Endothelial cell (in vitro differentiated cells): ENCODE data around the gene PLTP. TPM values are rescaled to one million over a fixed set of nuclear protein-coding genes. Genes with fewer than 3 reads are reported as not detected.

Experiments used
- DNase-seq: peaks from one replicate; pipeline ENCODE4 v3.0.0; 2021; ENCODE audit warnings: low spot score
- H3K27ac Mint-ChIP-seq: one replicate; pipeline ENCODE4 v1.8.0; 2021; ENCODE audit warnings: mixed read lengths, inconsistent platforms; ENCODE audit not compliant: unreplicated experiment
- H3K27me3 Mint-ChIP-seq: one replicate; pipeline ENCODE4 v1.8.0; 2021; ENCODE audit warnings: mild to moderate bottlenecking, moderate library complexity, mixed read lengths, inconsistent platforms; ENCODE audit not compliant: unreplicated experiment
- H3K36me3 Mint-ChIP-seq: one replicate; pipeline ENCODE4 v1.8.0; 2021; ENCODE audit warnings: mild to moderate bottlenecking, low read depth, mixed read lengths, inconsistent platforms; ENCODE audit not compliant: unreplicated experiment
- H3K4me1 Mint-ChIP-seq: one replicate; pipeline ENCODE4 v1.8.0; 2021; ENCODE audit warnings: mild to moderate bottlenecking, mixed read lengths, inconsistent platforms; ENCODE audit not compliant: unreplicated experiment
- H3K4me3 Mint-ChIP-seq: one replicate; pipeline ENCODE4 v1.8.0; 2021; ENCODE audit warnings: mild to moderate bottlenecking, mixed read lengths, inconsistent platforms; ENCODE audit not compliant: unreplicated experiment
- H3K9me3 Mint-ChIP-seq: one replicate; pipeline ENCODE4 v1.8.0; 2021; ENCODE audit warnings: mixed read lengths, inconsistent platforms; ENCODE audit not compliant: unreplicated experiment
- CTCF ChIP-seq: fragments of 200-600 bp; sonication (generic); IDR thresholded peaks from one replicate; pipeline ENCODE4 v1.5.0; 2021; ENCODE audit warnings: antibody characterized with exemption; ENCODE audit not compliant: unreplicated experiment
- total RNA-seq: library from RNA; stranded (reverse); fragmentation: NEBNext Ultra II Directional; extraction: Animal tissue kit (Norgen Biotek cat#: 25700); gene quantifications from one replicate; pipeline ENCODE4 v1.2.1, GENCODE V29; 2021; ENCODE audit not compliant: unreplicated experiment

Gene PLTP
- total RNA-seq, 1 donor from 2014 or later, result 41.3 TPM

GRCh38 chr20:45910670-45911485 lies 1.1 kb downstream of the PLTP start:
- Mint-ChIP-seq H3K9me3 (no peaks in the 10 kb centered on the region), H3K27me3 (peaks cover 10% of the 10 kb centered on the region), H3K36me3 (peaks cover 11% of the 10 kb centered on the region), H3K4me3 (peak overlapping the region; percentile 82), H3K4me1 (peaks cover 11% of the 10 kb centered on the region), H3K27ac (peak overlapping the region; percentile 57)
- no peak for TF ChIP-seq CTCF
- DNase-seq, result peak; percentile 98

GRCh38 chr20:45909817-45910669 lies 1.9 kb downstream of the PLTP start:
- Mint-ChIP-seq H3K9me3 (no peaks in the 10 kb centered on the region), H3K4me3 (peak overlapping the region; percentile 82), H3K36me3 (peaks cover 15% of the 10 kb centered on the region), H3K27me3 (peaks cover 10% of the 10 kb centered on the region), H3K4me1 (peaks cover 11% of the 10 kb centered on the region), H3K27ac (peak overlapping the region; percentile 57)
- no peak for DNase-seq
- TF ChIP-seq CTCF, result no peak

- no peak for TF ChIP-seq CTCF
- Mint-ChIP-seq H3K36me3 (peaks cover 15% of the 10 kb centered on the region), H3K27me3 (peaks cover 10% of the 10 kb centered on the region), H3K9me3 (no peaks in the 10 kb centered on the region), H3K27ac (no peak overlapping the region), H3K4me1 (peaks cover 7% of the 10 kb centered on the region), H3K4me3 (no peak overlapping the region)
- DNase-seq, result no peak
These were observed 2.6 kb downstream of the PLTP start for GRCh38 chr20:45909336-45909808.

GRCh38 chr20:45908084-45908483 lies 3.9 kb downstream of the PLTP start:
- Mint-ChIP-seq H3K27ac (no peak overlapping the region), H3K36me3 (peaks cover 15% of the 10 kb centered on the region)

More at GRCh38 chr20:45908084-45908483, 3.9 kb downstream of the PLTP start:
- peaks cover 10% of the 10 kb centered on the region for H3K27me3 Mint-ChIP-seq
- H3K9me3 Mint-ChIP-seq, result no peaks in the 10 kb centered on the region
- no peak for DNase-seq
- H3K4me1 Mint-ChIP-seq, result peaks cover 3% of the 10 kb centered on the region
- peak overlapping the region; percentile 14 for H3K4me3 Mint-ChIP-seq
- TF ChIP-seq CTCF, result no peak
